ENCODE measurements around the gene FBXO34. TPM values are rescaled to one million over a fixed set of nuclear protein-coding genes. Genes with fewer than 3 reads are reported as not detected.
"Not testable (repeated sequence)": the region's sequence is repeated elsewhere in the genome, so short reads cannot be mapped to it uniquely, and the experiment has no call there.

The FBXO34 gene
- total RNA-seq, 1 experiment from 2014 or later, result 13.9 TPM

- ATAC-seq, result no peak
- ChIA-PET POLR2A (no interaction called here), CTCF (interaction anchor here (1.8 kb wide), 1 partner anchor 13 kb away, joined by 4 read pairs; no protein-coding TSS in a partner anchor)
- Mint-ChIP-seq H3K27me3 (ENCODE audit: low read depth) (no peaks in the 10 kb centered on the region), H3K36me3 (no peaks in the 10 kb centered on the region), H3K4me3 (no peak overlapping the region), H3K27ac (no peak overlapping the region), H3K9me3 (no peaks in the 10 kb centered on the region), H3K4me1 (peaks cover 14% of the 10 kb centered on the region)
- no peak for DNase-seq (ENCODE audit: low spot score)
- TF ChIP-seq PRRX2 (CRISPR knock-in tag; IDR thresholded peaks at IDR 0.05), result no peak
- TF ChIP-seq MXD4 (CRISPR knock-in tag; IDR thresholded peaks at IDR 0.05; ENCODE audit: borderline replicate concordance), result no peak
- TF ChIP-seq NR3C1 (CRISPR knock-in tag; conservative IDR thresholded peaks at IDR 0.05; ENCODE audit: low read depth), result no peak
- TF ChIP-seq CTCF (IDR thresholded peaks at IDR 0.05), result no peak
- TF ChIP-seq PRDM15 (CRISPR knock-in tag; IDR thresholded peaks at IDR 0.05), result no peak
- TF ChIP-seq ZNF317 (CRISPR knock-in tag; IDR thresholded peaks at IDR 0.05; ENCODE audit: borderline replicate concordance, low read depth), result no peak
- no peak for TF ChIP-seq NR2C2 (CRISPR knock-in tag; IDR thresholded peaks at IDR 0.05)
- no peak for TF ChIP-seq E2F5 (CRISPR knock-in tag; IDR thresholded peaks at IDR 0.05)
- TF ChIP-seq TEAD1 (CRISPR knock-in tag; IDR thresholded peaks at IDR 0.05), result no peak
- TF ChIP-seq PREB (CRISPR knock-in tag; IDR thresholded peaks at IDR 0.05; ENCODE audit: borderline replicate concordance), result no peak
- TF ChIP-seq FOXP4 (CRISPR knock-in tag; IDR thresholded peaks at IDR 0.05), result no peak
- TF ChIP-seq CREB1 (CRISPR knock-in tag; IDR thresholded peaks at IDR 0.05), result no peak
- no peak for TF ChIP-seq ATF2 (CRISPR knock-in tag; IDR thresholded peaks at IDR 0.05; ENCODE audit: borderline replicate concordance, low read depth)
- TF ChIP-seq ZNF121 (CRISPR knock-in tag; IDR thresholded peaks at IDR 0.05), result no peak
- TF ChIP-seq ZNF396 (CRISPR knock-in tag; IDR thresholded peaks at IDR 0.05; ENCODE audit: borderline replicate concordance), result no peak
- TF ChIP-seq JUN (CRISPR knock-in tag; IDR thresholded peaks at IDR 0.05), result no peak
Measured at GRCh38 chr14:55341781-55342180, 70.6 kb downstream of the FBXO34 start.

- POLR2A ChIA-PET; DNase-seq (ENCODE audit: low spot score); ATAC-seq; H3K36me3 Mint-ChIP-seq; H3K9me3 Mint-ChIP-seq; H3K4me3 Mint-ChIP-seq; H3K27me3 Mint-ChIP-seq (ENCODE audit: low read depth); CTCF ChIA-PET: not testable (repeated sequence)
- Mint-ChIP-seq H3K4me1 (peaks cover 22% of the 10 kb centered on the region), H3K27ac (0 out of 2 replicates have a peak overlapping the region, but pooled peaks have one; percentile 28)
Measured at GRCh38 chr14:55344582-55345163, 73.5 kb downstream of the FBXO34 start.
